H1 (cell line): Measurements from ENCODE around the gene CXCL16. TPM values are rescaled to one million over a fixed set of nuclear protein-coding genes. Genes with fewer than 3 reads are reported as not detected.

Experiments
- BRCA1 ChIP-seq: IDR thresholded peaks from 2 replicates; pipeline ENCODE4 v1.6.1; 2012; ENCODE audit warnings: low read depth, low read length, improper control_type of control experiment
- CREB1 ChIP-seq: IDR thresholded peaks from 2 replicates; pipeline ENCODE4 v1.6.1; 2012; ENCODE audit warnings: inconsistent platforms
- EP300 ChIP-seq, 2 experiments: IDR thresholded peaks; 1 replicate in 1 of 2; 2 replicates in 1 of 2; pipeline ENCODE4 v1.6.1; 2011 to 2012; ENCODE audit warnings: low read depth in 2 of 2, low read length in 2 of 2, mild to moderate bottlenecking in 2 of 2, borderline replicate concordance in 1 of 2, inconsistent platforms in 1 of 2, moderate library complexity in 1 of 2
- HDAC6 ChIP-seq: IDR thresholded peaks from one replicate; pipeline ENCODE4 v1.7.1; 2012; ENCODE audit warnings: low read depth, mild to moderate bottlenecking, inconsistent platforms, low read length, moderate library complexity
- KDM1A ChIP-seq: fragments of 200-600, 300-600 bp; sonication (generic); IDR thresholded peaks from 2 replicates; pipeline ENCODE4 v1.7.1; 2016; ENCODE audit warnings: mild to moderate bottlenecking, low read length, borderline replicate concordance
- MAX ChIP-seq: IDR thresholded peaks from 2 replicates; pipeline ENCODE4 v1.6.1; 2012; ENCODE audit warnings: inconsistent platforms
- NANOG ChIP-seq: IDR thresholded peaks from 2 replicates; pipeline ENCODE4 v1.6.1; 2011; ENCODE audit warnings: low read length, low read depth, mild to moderate bottlenecking, inconsistent platforms; ENCODE audit not compliant: insufficient read depth, poor library complexity, severe bottlenecking
- RXRA ChIP-seq: IDR thresholded peaks from 2 replicates; pipeline ENCODE4 v1.6.1; 2011; ENCODE audit warnings: low read depth, mild to moderate bottlenecking, low read length, moderate library complexity; ENCODE audit not compliant: insufficient read depth
- SP2 ChIP-seq: IDR thresholded peaks from 2 replicates; pipeline ENCODE4 v1.6.1; 2012; ENCODE audit warnings: mild to moderate bottlenecking, low read length, inconsistent platforms
- TCF12 ChIP-seq: IDR thresholded peaks from 2 replicates; pipeline ENCODE4 v1.6.1; 2011; ENCODE audit warnings: low read depth, mild to moderate bottlenecking, low read length
- polyA plus RNA-seq, 7 experiments: library from polyadenylated mRNA; depleted of rRNA in 3 of 7; stranded (reverse) in 5 of 7; unstranded in 2 of 7; fragments of >200 nt in 5 of 7; fragments of 200-250 nt in 2 of 7; gene quantifications; 1 replicate in 5 of 7; 2 replicates in 1 of 7; 4 replicates in 1 of 7; pipeline versions ENCODE4 v1.2.1 to v1.2.3, GENCODE V29; 2011 to 2013; ENCODE audit warnings: missing spikeins in 2 of 7, mixed read lengths in 2 of 7
- total RNA-seq: library from RNA; stranded (reverse); fragmentation: NEBNext Ultra II Directional; extraction: Animal tissue kit (Norgen Biotek cat#: 25700); gene quantifications from 2 replicates; pipeline ENCODE4 v1.2.1, GENCODE V29; 2021

The CXCL16 gene
- total and polyA plus RNA-seq, 2 of the 8 experiments (the other 6 are each of a cell fraction or from before 2014, with no cell fraction given) = 3.5 to 4.8 TPM

- no peak for TF ChIP-seq KDM1A
- TF ChIP-seq NANOG = no peak
- TF ChIP-seq MAX = no peak
- TF ChIP-seq SP2 = no peak
- TF ChIP-seq RXRA = no peak
- no peak for TF ChIP-seq CREB1
- no peak for TF ChIP-seq HDAC6
- TF ChIP-seq TCF12 = no peak
- TF ChIP-seq EP300 (IDR thresholded peaks at IDR 0.05; ENCODE audit: borderline replicate concordance in 1 of 2, low read depth in 2 of 2, low read length in 2 of 2) = no peak
- TF ChIP-seq BRCA1 = no peak
- TF ChIP-seq, all 59 proteins: peak for 0
Measured at GRCh38 chr17:4777969-4778760, 38.4 kb upstream of the CXCL16 start (continued).
